HepG2 (cell line): ENCODE measurements around the gene CEBPE. TPM values are rescaled to one million over a fixed set of nuclear protein-coding genes. Genes with fewer than 3 reads are reported as not detected.

ENCODE experiments used
- ATAC-seq: fragments of 200-7000 bp; cut with Tn5 transposase; 3 replicates; pipeline ENCODE4 v1.9.1; 2020; ENCODE audit warnings: mild to moderate bottlenecking, moderate library complexity
- BruUV-seq: library from RNA; stranded (reverse); fragments of 400-500 nt; replicated peaks from 2 replicates; lab custom pipeline; 2021; lab: Mats Ljungman, UMichigan
- CTCF ChIA-PET: fragments of 300-600 bp; formaldehyde crosslinking; extraction: SDS; loops from one replicate; lab custom pipeline; 2021; ENCODE audit warnings: low total read pairs, inconsistent platforms, low intra/inter-chr PET ratio; lab: Yijun Ruan, JAX
- POLR2A ChIA-PET: fragments of 350-600 bp; sonication (Branson Sonifier 250); formaldehyde crosslinking; loops from one replicate; lab custom pipeline; 2020; ENCODE audit warnings: antibody characterized with exemption, inconsistent platforms; lab: Yijun Ruan, JAX
- DNase-seq: peaks from one replicate; pipeline ENCODE4 v3.0.0-alpha.2; 2015; ENCODE audit warnings: low spot score
- FAIRE-seq: peaks from 3 replicates; lab custom pipeline; 2011; peaks lifted over from hg19 to GRCh38; lab: Jason Lieb, UNC
- H2AFZ ChIP-seq: one replicate; pipeline ENCODE4 v1.6.1; 2011; ENCODE audit warnings: low read length, inconsistent platforms
- H3K27ac ChIP-seq: fragments of 300-600 bp; 3 replicates; pipeline ENCODE4 v1.8.0; 2011; ENCODE audit warnings: mixed run types, mild to moderate bottlenecking, mixed read lengths, low read length, inconsistent platforms; ENCODE audit not compliant: insufficient read depth; ENCODE audit errors: extremely low read length
- H3K27me3 ChIP-seq, 2 experiments: fragments of 200-600 bp in 1 of 2; 2 replicates in 1 of 2; 3 replicates in 1 of 2; pipeline versions ENCODE4 v1.6.0 to v1.8.0; 2011; ENCODE audit warnings: low read length in 2 of 2, mild to moderate bottlenecking in 2 of 2, moderate library complexity in 2 of 2, inconsistent platforms in 1 of 2; ENCODE audit not compliant: insufficient read depth in 2 of 2, control insufficient read depth in 1 of 2
- H3K36me3 ChIP-seq, 2 experiments: fragments of 200-600 bp in 1 of 2; replicated peaks in 1 of 2; 2 replicates in 1 of 2; 3 replicates in 1 of 2; pipeline versions ENCODE4 v1.5.1 to v1.8.0; 2011; ENCODE audit warnings: low read length in 2 of 2, inconsistent platforms in 1 of 2; ENCODE audit not compliant: insufficient read depth in 2 of 2, control insufficient read depth in 1 of 2
- H3K4me1 ChIP-seq: 2 replicates; pipeline ENCODE4 v1.5.1; 2012; ENCODE audit warnings: low read length, inconsistent platforms; ENCODE audit not compliant: insufficient read depth
- H3K4me2 ChIP-seq: 2 replicates; pipeline ENCODE4 v1.6.0; 2011; ENCODE audit warnings: low read depth, low read length, inconsistent platforms
- H3K4me3 ChIP-seq, 3 experiments: fragments of 200-600 bp in 1 of 3; sonication (generic), shearing (Covaris generic) in 1 of 3; replicated peaks in 1 of 3; 2 replicates each; pipeline ENCODE4 v1.5.1; 2011 to 2016; ENCODE audit warnings: low read length in 3 of 3, inconsistent platforms in 2 of 3, low read depth in 2 of 3, mild to moderate bottlenecking in 2 of 3, control low read depth in 1 of 3, mixed read lengths in 1 of 3; ENCODE audit not compliant: insufficient read depth in 1 of 3
- H3K79me2 ChIP-seq: one replicate; pipeline ENCODE4 v1.6.1; 2011; ENCODE audit warnings: low read length, inconsistent platforms; ENCODE audit not compliant: insufficient read depth
- H3K9ac ChIP-seq: 2 replicates; pipeline ENCODE4 v1.6.0; 2011; ENCODE audit warnings: mild to moderate bottlenecking, low read depth, low read length, inconsistent platforms; ENCODE audit not compliant: insufficient read depth
- H3K9me3 ChIP-seq: 2 replicates; pipeline ENCODE4 v1.5.1; 2012; ENCODE audit warnings: mild to moderate bottlenecking, low read length
- H4K20me1 ChIP-seq: 2 replicates; pipeline ENCODE4 v1.6.0; 2011; ENCODE audit warnings: inconsistent platforms, mild to moderate bottlenecking, low read length, moderate library complexity; ENCODE audit not compliant: insufficient read depth
- CEBPG ChIP-seq: IDR thresholded peaks from 2 replicates; pipeline ENCODE4 v1.6.1; 2016
- ELF4 ChIP-seq: sonication (generic); formaldehyde crosslinking; IDR thresholded peaks from 2 replicates; pipeline ENCODE4 v1.5.0; 2020; ENCODE audit warnings: missing genetic modification reagents, mild to moderate bottlenecking, moderate library complexity, borderline replicate concordance
- ESRRA ChIP-seq: sonication (generic); formaldehyde crosslinking; IDR thresholded peaks from 2 replicates; pipeline ENCODE4 v1.5.1; 2020; ENCODE audit warnings: mild to moderate bottlenecking, low read depth, missing genetic modification reagents
- KDM5A ChIP-seq: fragments of 200-600 bp; sonication (generic); IDR thresholded peaks from 2 replicates; pipeline ENCODE4 v1.7.0; 2018; ENCODE audit warnings: antibody characterized with exemption, mild to moderate bottlenecking, low read length, borderline replicate concordance
- NCOR1 ChIP-seq: fragments of 200-600 bp; sonication (generic); IDR thresholded peaks from 2 replicates; pipeline ENCODE4 v1.7.0; 2017; ENCODE audit warnings: antibody characterized with exemption, low read length, borderline replicate concordance
- NFKB2 ChIP-seq: sonication (generic); formaldehyde crosslinking; IDR thresholded peaks from 2 replicates; pipeline ENCODE4 v1.4.0; 2020; ENCODE audit warnings: missing genetic modification reagents, borderline replicate concordance
- PCBP1 ChIP-seq: fragments of 200-400 bp; formaldehyde crosslinking; IDR thresholded peaks from 2 replicates; pipeline ENCODE4 v1.6.1; 2017; ENCODE audit warnings: mild to moderate bottlenecking, low read depth, low read length, borderline replicate concordance
- RARA ChIP-seq: IDR thresholded peaks from 2 replicates; pipeline ENCODE4 v1.6.1; 2016; ENCODE audit warnings: missing genetic modification reagents, missing compliant biosample characterization
- SOX6 ChIP-seq, 2 experiments: fragments of 450-650 bp in 1 of 2; sonication (generic) in 1 of 2; formaldehyde crosslinking in 1 of 2; IDR thresholded peaks; 2 replicates each; pipeline versions ENCODE4 v1.4.0 to v1.6.1; 2017 to 2020; ENCODE audit warnings: antibody characterized with exemption in 1 of 2, mild to moderate bottlenecking in 1 of 2, missing genetic modification reagents in 1 of 2
- ZFP36 ChIP-seq: fragments of 150-350 bp; IDR thresholded peaks from 2 replicates; pipeline ENCODE4 v1.6.1; 2018; ENCODE audit warnings: borderline replicate concordance, low read length, low read depth; ENCODE audit not compliant: partially characterized antibody
- ZMYM4 ChIP-seq: sonication (generic); formaldehyde crosslinking; IDR thresholded peaks from 2 replicates; pipeline ENCODE4 v1.8.1; 2023; ENCODE audit warnings: mild to moderate bottlenecking, missing genetic modification reagents
- ZNF3 ChIP-seq: IDR thresholded peaks from 2 replicates; pipeline ENCODE4 v1.7.0; 2017; ENCODE audit warnings: inconsistent platforms
- ZSCAN31 ChIP-seq: sonication (generic); formaldehyde crosslinking; IDR thresholded peaks from 2 replicates; pipeline ENCODE4 v1.5.0; 2020; ENCODE audit warnings: low read depth, mild to moderate bottlenecking, missing genetic modification reagents
- WGBS: methylation state at CpG from one replicate; pipeline ENCODE4 v1.1.6; 2017; ENCODE audit warnings: low lambda C conversion rate; 5-methylcytosine and 5-hydroxymethylcytosine counted together
- in situ Hi-C: cut with HindIII; loops from 2 replicates; pipeline ENCODE4 v1.10.0; 2017; ENCODE audit warnings: low pct_unique_long_range_greater_than_20kb; ENCODE audit not compliant: extremely low pct_ligation_motif_present
- intact Hi-C: fragments of 100-400 bp; cut with micrococcal nuclease; formaldehyde crosslinking; loops from one replicate; pipeline ENCODE4 v1.10.0; 2022; ENCODE audit not compliant: unreplicated experiment
- polyA plus RNA-seq, 8 experiments: library from polyadenylated mRNA; depleted of rRNA in 3 of 8; stranded (reverse) in 7 of 8; unstranded in 1 of 8; fragments of >200 nt; fragmentation: Illumina TruSeq in 4 of 8; extraction: Trizol in 4 of 8; gene quantifications; 2 replicates each; pipeline versions ENCODE4 v1.2.1 to v1.2.3, GENCODE V29; 2011 to 2016; ENCODE audit warnings: low read depth in 4 of 8, missing spikeins in 1 of 8, mixed read lengths in 1 of 8; ENCODE audit not compliant: insufficient read depth in 1 of 8
- total RNA-seq, 5 experiments: library from RNA; depleted of rRNA; stranded (reverse); fragments of >200 nt; fragmentation: Illumina TruSeq; extraction: Trizol; gene quantifications; 2 replicates each; pipeline ENCODE4 v1.2.3, GENCODE V29; 2016; ENCODE audit warnings: low read depth in 1 of 5
- TF ChIP-seq, protein P1 (sequence below): sonication (generic); formaldehyde crosslinking; IDR thresholded peaks from 2 replicates; pipeline ENCODE4 v1.4.0; 2020; ENCODE audit warnings: missing genetic modification reagents, borderline replicate concordance
- TF ChIP-seq, protein P2 (sequence below): sonication (generic); formaldehyde crosslinking; IDR thresholded peaks from 2 replicates; pipeline ENCODE4 v1.4.0; 2020; ENCODE audit warnings: missing genetic modification reagents, borderline replicate concordance

The CEBPE gene
- total and polyA plus RNA-seq, 2 of the 13 experiments (the other 11 are each of a cell fraction or from before 2014, with no cell fraction given) = 0.09 to 0.11 TPM

DNA sequence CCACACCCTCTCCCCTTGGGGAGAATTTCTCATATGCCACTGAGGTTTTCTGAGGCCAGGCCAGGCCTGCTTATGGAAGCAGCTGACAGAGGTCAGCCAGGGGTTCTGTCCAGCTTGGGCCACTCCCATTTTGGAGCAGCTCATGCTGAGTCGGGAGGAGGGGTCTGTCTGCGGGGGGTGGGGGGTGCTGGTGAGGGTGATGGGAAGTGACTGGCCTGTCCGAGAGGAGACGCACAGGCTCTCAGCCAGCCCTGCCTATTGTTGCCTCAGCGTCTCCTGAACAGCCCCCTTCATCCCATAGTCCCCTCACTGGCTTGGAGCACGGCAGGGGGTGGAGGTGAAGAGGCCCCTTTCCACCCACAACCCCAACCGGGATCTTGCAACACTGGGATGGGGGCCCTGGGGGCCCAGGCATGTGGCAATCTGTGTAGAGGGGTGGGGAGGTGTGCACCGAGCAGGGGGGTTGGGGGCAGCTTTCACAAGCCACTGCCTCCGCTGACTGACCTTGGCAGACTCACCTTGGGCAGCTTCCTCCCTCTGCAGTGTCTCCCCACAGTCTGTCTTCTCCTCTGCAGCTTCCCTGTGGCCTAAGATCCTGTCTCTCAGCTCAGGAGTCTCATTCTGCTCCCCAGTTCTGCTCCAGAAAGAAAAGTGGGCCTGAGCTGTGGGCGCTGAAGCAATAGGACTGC lies 5.5 kb downstream of the CEBPE start:
- peak overlapping the region; percentile 59 for H2AFZ ChIP-seq
- BruUV-seq = no TSS peak
- 3% methylated on average over 10 of the region's 10 CpGs for WGBS
- peak; percentile 16 for ATAC-seq
- no peak for DNase-seq
- H3K36me3 ChIP-seq = no peaks in the 10 kb centered on the region
- intact Hi-C loops = no loop called here
- no peaks in the 10 kb centered on the region for H3K79me2 ChIP-seq
- in situ Hi-C loops = no loop called here
- ChIA-PET POLR2A (interaction anchor here (1.0 to 6.6 kb wide), 5 partner anchors 16 to 208 kb away, joined by 3 to 66 read pairs (median 3); partner anchors contain the start of genes ACIN1, C14orf119 and PABPN1), CTCF (interaction anchor here (1.0 kb wide), 1 partner anchor 73 kb away, joined by 4 read pairs; no protein-coding TSS in a partner anchor)
- H3K9me3 ChIP-seq = no peaks in the 10 kb centered on the region
- no peaks in the 10 kb centered on the region for H4K20me1 ChIP-seq
- peaks cover 48 to 89% of the 10 kb centered on the region in 2 experiments for H3K27me3 ChIP-seq
- H3K4me2 ChIP-seq = peak overlapping the region; percentile 64
- no peak for FAIRE-seq
- H3K9ac ChIP-seq = no peak overlapping the region
- H3K4me3 ChIP-seq = peak overlapping the region; percentile 4 to 42 (median 7); a peak in 2 of 6 replicates
- peaks cover 33% of the 10 kb centered on the region for H3K4me1 ChIP-seq
- H3K27ac ChIP-seq = no peak overlapping the region
- TF ChIP-seq PCBP1 = no peak
- no peak for TF ChIP-seq ZNF3
- TF ChIP-seq ZFP36 = no peak
- peak; percentile 34; the same call in 1 of the 2 replicates for TF ChIP-seq NFKB2 (CRISPR knock-in tag)
- TF ChIP-seq SOX6 (IDR thresholded peaks at IDR 0.05) = no peak
- peak; percentile 39; the same call in 1 of the 2 replicates for TF ChIP-seq SOX6 (CRISPR knock-in tag; IDR thresholded peaks at IDR 0.05)
- TF ChIP-seq, protein P1, sequence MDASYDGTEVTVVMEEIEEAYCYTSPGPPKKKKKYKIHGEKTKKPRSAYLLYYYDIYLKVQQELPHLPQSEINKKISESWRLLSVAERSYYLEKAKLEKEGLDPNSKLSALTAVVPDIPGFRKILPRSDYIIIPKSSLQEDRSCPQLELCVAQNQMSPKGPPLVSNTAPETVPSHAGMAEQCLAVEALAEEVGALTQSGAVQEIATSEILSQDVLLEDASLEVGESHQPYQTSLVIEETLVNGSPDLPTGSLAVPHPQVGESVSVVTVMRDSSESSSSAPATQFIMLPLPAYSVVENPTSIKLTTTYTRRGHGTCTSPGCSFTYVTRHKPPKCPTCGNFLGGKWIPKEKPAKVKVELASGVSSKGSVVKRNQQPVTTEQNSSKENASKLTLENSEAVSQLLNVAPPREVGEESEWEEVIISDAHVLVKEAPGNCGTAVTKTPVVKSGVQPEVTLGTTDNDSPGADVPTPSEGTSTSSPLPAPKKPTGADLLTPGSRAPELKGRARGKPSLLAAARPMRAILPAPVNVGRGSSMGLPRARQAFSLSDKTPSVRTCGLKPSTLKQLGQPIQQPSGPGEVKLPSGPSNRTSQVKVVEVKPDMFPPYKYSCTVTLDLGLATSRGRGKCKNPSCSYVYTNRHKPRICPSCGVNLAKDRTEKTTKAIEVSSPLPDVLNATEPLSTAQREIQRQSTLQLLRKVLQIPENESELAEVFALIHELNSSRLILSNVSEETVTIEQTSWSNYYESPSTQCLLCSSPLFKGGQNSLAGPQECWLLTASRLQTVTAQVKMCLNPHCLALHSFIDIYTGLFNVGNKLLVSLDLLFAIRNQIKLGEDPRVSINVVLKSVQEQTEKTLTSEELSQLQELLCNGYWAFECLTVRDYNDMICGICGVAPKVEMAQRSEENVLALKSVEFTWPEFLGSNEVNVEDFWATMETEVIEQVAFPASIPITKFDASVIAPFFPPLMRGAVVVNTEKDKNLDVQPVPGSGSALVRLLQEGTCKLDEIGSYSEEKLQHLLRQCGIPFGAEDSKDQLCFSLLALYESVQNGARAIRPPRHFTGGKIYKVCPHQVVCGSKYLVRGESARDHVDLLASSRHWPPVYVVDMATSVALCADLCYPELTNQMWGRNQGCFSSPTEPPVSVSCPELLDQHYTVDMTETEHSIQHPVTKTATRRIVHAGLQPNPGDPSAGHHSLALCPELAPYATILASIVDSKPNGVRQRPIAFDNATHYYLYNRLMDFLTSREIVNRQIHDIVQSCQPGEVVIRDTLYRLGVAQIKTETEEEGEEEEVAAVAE = no peak
- TF ChIP-seq CEBPG = peak; percentile 37; the same call in 1 of the 2 replicates
- TF ChIP-seq KDM5A = no peak
- TF ChIP-seq, protein P2, sequence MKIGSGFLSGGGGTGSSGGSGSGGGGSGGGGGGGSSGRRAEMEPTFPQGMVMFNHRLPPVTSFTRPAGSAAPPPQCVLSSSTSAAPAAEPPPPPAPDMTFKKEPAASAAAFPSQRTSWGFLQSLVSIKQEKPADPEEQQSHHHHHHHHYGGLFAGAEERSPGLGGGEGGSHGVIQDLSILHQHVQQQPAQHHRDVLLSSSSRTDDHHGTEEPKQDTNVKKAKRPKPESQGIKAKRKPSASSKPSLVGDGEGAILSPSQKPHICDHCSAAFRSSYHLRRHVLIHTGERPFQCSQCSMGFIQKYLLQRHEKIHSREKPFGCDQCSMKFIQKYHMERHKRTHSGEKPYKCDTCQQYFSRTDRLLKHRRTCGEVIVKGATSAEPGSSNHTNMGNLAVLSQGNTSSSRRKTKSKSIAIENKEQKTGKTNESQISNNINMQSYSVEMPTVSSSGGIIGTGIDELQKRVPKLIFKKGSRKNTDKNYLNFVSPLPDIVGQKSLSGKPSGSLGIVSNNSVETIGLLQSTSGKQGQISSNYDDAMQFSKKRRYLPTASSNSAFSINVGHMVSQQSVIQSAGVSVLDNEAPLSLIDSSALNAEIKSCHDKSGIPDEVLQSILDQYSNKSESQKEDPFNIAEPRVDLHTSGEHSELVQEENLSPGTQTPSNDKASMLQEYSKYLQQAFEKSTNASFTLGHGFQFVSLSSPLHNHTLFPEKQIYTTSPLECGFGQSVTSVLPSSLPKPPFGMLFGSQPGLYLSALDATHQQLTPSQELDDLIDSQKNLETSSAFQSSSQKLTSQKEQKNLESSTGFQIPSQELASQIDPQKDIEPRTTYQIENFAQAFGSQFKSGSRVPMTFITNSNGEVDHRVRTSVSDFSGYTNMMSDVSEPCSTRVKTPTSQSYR (CRISPR knock-in tag) = peak; percentile 38; the same call in 1 of the 2 replicates
- peak; percentile 78; the same call in 1 of the 2 replicates for TF ChIP-seq ESRRA (CRISPR knock-in tag)
- TF ChIP-seq ZMYM4 = no peak
- no peak for TF ChIP-seq ELF4 (CRISPR knock-in tag)
- no peak for TF ChIP-seq RARA (CRISPR knock-in tag)
- TF ChIP-seq ZSCAN31 = no peak
- TF ChIP-seq NCOR1 = no peak
